ENCODE data around the gene PLEKHM2. TPM values are rescaled to one million over a fixed set of nuclear protein-coding genes. Genes with fewer than 3 reads are reported as not detected.

PLEKHM2 gene
- polyA plus RNA-seq, 1 donor (not counting 4 experiments of a cell fraction or from before 2014, with no cell fraction given): 30.0 TPM

GRCh38 chr1:15758343-15758931 lies 74.3 kb downstream of the PLEKHM2 start, which contains the start of gene FBLIM1:
TSS of gene FBLIM1 (plus strand) at chr1:15758795. CDS start at chr1:15764984, 6,189 bp downstream.
- peaks cover 40% of the 10 kb centered on the region for H3K79me2 ChIP-seq (ENCODE audit: control insufficient read depth, insufficient read depth, low read length)
- no peak within 1 kb of the TSS for H2AFZ ChIP-seq (ENCODE audit: control insufficient read depth, low read length)
- TF ChIP-seq EZH2 (IDR thresholded peaks at IDR 0.05; ENCODE audit: low read length): no peak
- no peak for TF ChIP-seq CTCF (optimal IDR thresholded peaks at IDR 0.05 in 1 of 3, IDR thresholded peaks at IDR 0.05 in 1 of 3, conservative IDR thresholded peaks at IDR 0.05 in 1 of 3; ENCODE audit: extremely low read depth in 1 of 3, insufficient read depth in 2 of 3, low read length in 3 of 3)
- H3K9me3 ChIP-seq (ENCODE audit: control insufficient read depth, low read depth, low read length): no peaks in the 10 kb centered on the region
- H3K9ac ChIP-seq (ENCODE audit: control insufficient read depth, extremely low read depth, insufficient read depth, low read length): peak within 1 kb of the TSS; percentile 89
- DNase-seq (ENCODE audit: low read depth, low spot score) (no peak), FAIRE-seq (no peak)
- H3K9me1 ChIP-seq (ENCODE audit: control insufficient read depth, extremely low read depth, insufficient read depth, low read length): no peaks in the 10 kb centered on the region
- dilution Hi-C loops (cut with MboI; ENCODE audit: extremely low pct_ligation_motif_present, low sequenced_read_pairs): no loop called here
- H3K36me3 ChIP-seq (ENCODE audit: control insufficient read depth in 2 of 2, extremely low read depth in 1 of 2, insufficient read depth in 2 of 2, low read length in 2 of 2): peaks cover 0 to 11% of the 10 kb centered on the region in 2 experiments
- no peaks in the 10 kb centered on the region for H4K20me1 ChIP-seq (ENCODE audit: control insufficient read depth, extremely low read depth, insufficient read depth, low read length)
- H3K27me3 ChIP-seq (ENCODE audit: control insufficient read depth, extremely low read depth, insufficient read depth, low read length): no peaks in the 10 kb centered on the region
- peak within 1 kb of the TSS; percentile 84 for H3K27ac ChIP-seq (ENCODE audit: control insufficient read depth, insufficient read depth, low read length)
- H3K4me1 ChIP-seq (ENCODE audit: control insufficient read depth, extremely low read depth, insufficient read depth, low read length): peaks cover 30% of the 10 kb centered on the region
- peak within 1 kb of the TSS; percentile 84 to 88 (median 84) for H3K4me3 ChIP-seq (ENCODE audit: control insufficient read depth in 2 of 3, extremely low read depth in 1 of 3, insufficient read depth in 2 of 3, low read depth in 1 of 3, low read length in 3 of 3)
- peak within 1 kb of the TSS; percentile 87 for H3K4me2 ChIP-seq (ENCODE audit: control insufficient read depth, extremely low read depth, insufficient read depth, low read depth, low read length)

- dilution Hi-C loops (cut with MboI; ENCODE audit: extremely low pct_ligation_motif_present, low sequenced_read_pairs): no loop called here
- Histone ChIP-seq H3K27me3 (ENCODE audit: control insufficient read depth, extremely low read depth, insufficient read depth, low read length) (no peaks in the 10 kb centered on the region), H3K9me1 (ENCODE audit: control insufficient read depth, extremely low read depth, insufficient read depth, low read length) (no peaks in the 10 kb centered on the region), H3K79me2 (ENCODE audit: control insufficient read depth, insufficient read depth, low read length) (peaks cover 45% of the 10 kb centered on the region), H3K9me3 (ENCODE audit: control insufficient read depth, low read depth, low read length) (no peaks in the 10 kb centered on the region), H4K20me1 (ENCODE audit: control insufficient read depth, extremely low read depth, insufficient read depth, low read length) (no peaks in the 10 kb centered on the region), H2AFZ (ENCODE audit: control insufficient read depth, low read length) (no peak overlapping the region), H3K4me1 (ENCODE audit: control insufficient read depth, extremely low read depth, insufficient read depth, low read length) (peaks cover 34% of the 10 kb centered on the region), H3K9ac (ENCODE audit: control insufficient read depth, extremely low read depth, insufficient read depth, low read length) (peak overlapping the region; percentile 89), H3K4me3 (ENCODE audit: control insufficient read depth in 2 of 3, extremely low read depth in 1 of 3, insufficient read depth in 2 of 3, low read depth in 1 of 3, low read length in 3 of 3) (peak overlapping the region; percentile 84 to 88 (median 84)), H3K36me3 (ENCODE audit: control insufficient read depth in 2 of 2, extremely low read depth in 1 of 2, insufficient read depth in 2 of 2, low read length in 2 of 2) (peaks cover 0 to 11% of the 10 kb centered on the region in 2 experiments), H3K27ac (ENCODE audit: control insufficient read depth, insufficient read depth, low read length) (peak overlapping the region; percentile 84), H3K4me2 (ENCODE audit: control insufficient read depth, extremely low read depth, insufficient read depth, low read depth, low read length) (peak overlapping the region; percentile 87)
- no peak for TF ChIP-seq CTCF (optimal IDR thresholded peaks at IDR 0.05 in 1 of 3, IDR thresholded peaks at IDR 0.05 in 1 of 3, conservative IDR thresholded peaks at IDR 0.05 in 1 of 3; ENCODE audit: extremely low read depth in 1 of 3, insufficient read depth in 2 of 3, low read length in 3 of 3)
- no peak for DNase-seq (ENCODE audit: low read depth, low spot score)
- no peak for FAIRE-seq
Observed at GRCh38 chr1:15758953-15759661, 75.0 kb downstream of the PLEKHM2 start.

All from keratinocyte (primary cell).